ENCODE measurements around the gene ALDH3B2.

The ALDH3B2 gene

DNA sequence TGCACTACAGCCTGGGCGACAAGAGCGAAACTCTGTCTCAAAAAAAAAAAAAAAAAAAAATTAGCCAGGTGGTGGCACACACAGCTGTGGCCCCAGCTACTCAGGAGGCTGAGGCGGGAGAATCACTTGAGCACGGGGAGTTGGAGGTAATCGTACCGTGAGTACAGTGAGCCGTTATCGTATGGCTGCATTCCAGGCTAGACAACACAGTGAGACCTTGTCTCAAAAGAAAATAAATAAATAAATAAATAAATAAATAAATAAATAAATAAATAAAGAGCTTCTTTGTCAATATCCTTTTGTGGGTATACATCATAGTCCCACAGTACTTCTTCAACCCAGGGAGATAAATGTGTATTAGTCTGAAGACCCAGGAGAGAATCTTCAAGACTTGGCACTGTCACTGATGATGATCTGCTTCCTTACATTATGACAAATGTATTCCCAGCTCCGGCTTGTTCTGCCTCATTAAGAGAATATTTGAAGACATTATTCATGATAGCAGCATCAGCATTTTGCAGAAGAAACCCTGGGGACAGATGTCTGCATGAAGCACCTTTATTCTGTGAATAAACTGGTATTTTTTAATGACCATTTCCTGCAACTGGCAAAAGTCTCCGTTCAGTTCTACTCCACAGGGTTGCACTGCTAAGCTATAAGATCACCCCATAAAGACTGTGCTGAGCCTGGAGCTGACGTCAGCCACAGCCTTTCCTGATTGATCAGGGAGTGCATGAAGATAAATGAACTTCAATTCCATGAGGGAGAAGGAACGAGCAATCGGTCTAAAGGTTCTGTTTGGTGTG, 22.2 kb downstream of the ALDH3B2 start:
- Histone ChIP-seq H3K27me3 (ENCODE audit: insufficient read depth, low read length, poor library complexity, severe bottlenecking) (no peaks in the 10 kb centered on the region), H2AFZ (ENCODE audit: low read length) (no peak overlapping the region), H3K4me2 (ENCODE audit: low read depth, low read length, poor library complexity, severe bottlenecking) (peak overlapping the region; percentile 69), H3K79me2 (ENCODE audit: insufficient read depth, low read length) (no peaks in the 10 kb centered on the region), H3K9ac (ENCODE audit: low read depth, low read length, poor library complexity, severe bottlenecking) (peak overlapping the region; percentile 90), H3K36me3 (ENCODE audit: insufficient read depth, low read length) (no peaks in the 10 kb centered on the region), H3K4me1 (ENCODE audit: insufficient read depth, low read length, poor library complexity, severe bottlenecking) (peaks cover 53% of the 10 kb centered on the region), H3K4me3 (ENCODE audit: low read length, poor library complexity, severe bottlenecking) (peak overlapping the region; percentile 14), H3K9me3 (ENCODE audit: insufficient read depth, low read depth, low read length) (no peaks in the 10 kb centered on the region; the same call in 1 of the 2 replicates), H3F3A (ENCODE audit: low read depth) (0 out of 2 replicates have a peak, but pooled peaks cover 2% of the 10 kb centered on the region), H4K20me1 (ENCODE audit: insufficient read depth, low read length, poor library complexity, severe bottlenecking) (no peaks in the 10 kb centered on the region), H3K9me2 (replicated peaks; ENCODE audit: low read depth, low read length) (no peaks in the 10 kb centered on the region)
- TF ChIP-seq, protein P1, sequence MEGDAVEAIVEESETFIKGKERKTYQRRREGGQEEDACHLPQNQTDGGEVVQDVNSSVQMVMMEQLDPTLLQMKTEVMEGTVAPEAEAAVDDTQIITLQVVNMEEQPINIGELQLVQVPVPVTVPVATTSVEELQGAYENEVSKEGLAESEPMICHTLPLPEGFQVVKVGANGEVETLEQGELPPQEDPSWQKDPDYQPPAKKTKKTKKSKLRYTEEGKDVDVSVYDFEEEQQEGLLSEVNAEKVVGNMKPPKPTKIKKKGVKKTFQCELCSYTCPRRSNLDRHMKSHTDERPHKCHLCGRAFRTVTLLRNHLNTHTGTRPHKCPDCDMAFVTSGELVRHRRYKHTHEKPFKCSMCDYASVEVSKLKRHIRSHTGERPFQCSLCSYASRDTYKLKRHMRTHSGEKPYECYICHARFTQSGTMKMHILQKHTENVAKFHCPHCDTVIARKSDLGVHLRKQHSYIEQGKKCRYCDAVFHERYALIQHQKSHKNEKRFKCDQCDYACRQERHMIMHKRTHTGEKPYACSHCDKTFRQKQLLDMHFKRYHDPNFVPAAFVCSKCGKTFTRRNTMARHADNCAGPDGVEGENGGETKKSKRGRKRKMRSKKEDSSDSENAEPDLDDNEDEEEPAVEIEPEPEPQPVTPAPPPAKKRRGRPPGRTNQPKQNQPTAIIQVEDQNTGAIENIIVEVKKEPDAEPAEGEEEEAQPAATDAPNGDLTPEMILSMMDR (conservative IDR thresholded peaks at IDR 0.05; ENCODE audit: low read length), result no peak
- no peak for TF ChIP-seq EZH2phosphoT487 (IDR thresholded peaks at IDR 0.05; ENCODE audit: borderline replicate concordance)

- Histone ChIP-seq H3K36me3 (ENCODE audit: insufficient read depth, low read length) (no peaks in the 10 kb centered on the region), H3F3A (ENCODE audit: low read depth) (0 out of 2 replicates have a peak, but pooled peaks cover 2% of the 10 kb centered on the region), H3K27me3 (ENCODE audit: insufficient read depth, low read length, poor library complexity, severe bottlenecking) (no peaks in the 10 kb centered on the region), H3K9ac (ENCODE audit: low read depth, low read length, poor library complexity, severe bottlenecking) (peak overlapping the region; percentile 90), H3K9me2 (replicated peaks; ENCODE audit: low read depth, low read length) (no peaks in the 10 kb centered on the region), H2AFZ (ENCODE audit: low read length) (no peak overlapping the region), H3K9me3 (ENCODE audit: insufficient read depth, low read depth, low read length) (no peaks in the 10 kb centered on the region), H3K4me3 (ENCODE audit: low read length, poor library complexity, severe bottlenecking) (peak overlapping the region; percentile 79), H3K4me2 (ENCODE audit: low read depth, low read length, poor library complexity, severe bottlenecking) (peak overlapping the region; percentile 69), H3K79me2 (ENCODE audit: insufficient read depth, low read length) (no peaks in the 10 kb centered on the region), H3K4me1 (ENCODE audit: insufficient read depth, low read length, poor library complexity, severe bottlenecking) (peaks cover 76% of the 10 kb centered on the region), H4K20me1 (ENCODE audit: insufficient read depth, low read length, poor library complexity, severe bottlenecking) (no peaks in the 10 kb centered on the region)
- TF ChIP-seq EZH2phosphoT487 (IDR thresholded peaks at IDR 0.05; ENCODE audit: borderline replicate concordance), result no peak
- TF ChIP-seq, protein P1 (conservative IDR thresholded peaks at IDR 0.05; ENCODE audit: low read length), result no peak
These were observed 24.6 kb downstream of the ALDH3B2 start for GRCh38 chr11:67649634-67650510.

DNA sequence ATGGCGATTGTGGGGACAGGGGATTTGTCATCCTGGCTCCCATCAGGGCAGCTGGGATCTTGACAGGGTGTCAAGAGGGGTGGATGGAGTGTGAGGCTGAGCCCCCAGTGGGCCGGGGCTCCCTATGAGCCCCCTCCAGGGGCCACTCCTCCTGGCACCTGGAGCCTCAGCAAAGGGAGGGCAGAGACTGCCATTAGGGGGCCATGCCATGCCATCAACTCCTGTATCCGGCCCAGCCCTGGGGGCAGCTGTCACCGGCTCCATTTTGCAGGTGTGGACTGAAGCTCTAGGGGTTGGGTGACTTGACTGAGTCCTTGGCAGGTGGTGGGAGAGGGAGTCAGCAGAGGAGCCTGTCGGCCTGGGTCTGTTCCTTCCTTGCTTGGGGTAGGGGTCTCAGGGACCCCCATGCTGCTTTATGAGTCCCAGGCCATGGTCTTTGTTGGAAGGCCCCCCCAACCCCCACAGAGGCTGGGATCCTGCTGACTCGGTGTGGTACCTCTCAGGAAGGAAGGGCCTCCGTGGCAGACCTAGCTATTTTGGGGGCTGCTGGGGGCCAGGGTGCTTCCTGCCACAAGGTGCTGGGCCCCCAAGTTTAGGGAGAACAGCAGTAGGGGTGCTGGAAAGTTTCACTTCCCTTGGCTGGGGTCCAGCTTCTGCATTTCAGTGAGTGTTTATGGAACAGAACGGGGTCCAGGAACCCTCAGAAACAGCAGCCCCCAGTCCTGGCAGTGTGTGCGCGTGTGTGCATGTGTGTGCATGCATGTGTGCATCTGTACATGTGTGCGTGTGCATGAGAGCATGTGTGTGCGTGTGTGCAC, 25.4 kb downstream of the ALDH3B2 start:
- TF ChIP-seq EZH2phosphoT487 (IDR thresholded peaks at IDR 0.05; ENCODE audit: borderline replicate concordance), result no peak
- TF ChIP-seq, protein P1 (conservative IDR thresholded peaks at IDR 0.05; ENCODE audit: low read length), result no peak
- Histone ChIP-seq H3K4me2 (ENCODE audit: low read depth, low read length, poor library complexity, severe bottlenecking) (peak overlapping the region; percentile 69), H4K20me1 (ENCODE audit: insufficient read depth, low read length, poor library complexity, severe bottlenecking) (no peaks in the 10 kb centered on the region), H3K9me3 (ENCODE audit: insufficient read depth, low read depth, low read length) (no peaks in the 10 kb centered on the region), H3F3A (ENCODE audit: low read depth) (0 out of 2 replicates have a peak, but pooled peaks cover 2% of the 10 kb centered on the region), H3K4me3 (ENCODE audit: low read length, poor library complexity, severe bottlenecking) (peak overlapping the region; percentile 79), H3K79me2 (ENCODE audit: insufficient read depth, low read length) (no peaks in the 10 kb centered on the region), H3K9ac (ENCODE audit: low read depth, low read length, poor library complexity, severe bottlenecking) (peak overlapping the region; percentile 90), H3K9me2 (replicated peaks; ENCODE audit: low read depth, low read length) (no peaks in the 10 kb centered on the region), H3K36me3 (ENCODE audit: insufficient read depth, low read length) (no peaks in the 10 kb centered on the region), H3K4me1 (ENCODE audit: insufficient read depth, low read length, poor library complexity, severe bottlenecking) (peaks cover 81% of the 10 kb centered on the region), H2AFZ (ENCODE audit: low read length) (no peak overlapping the region), H3K27me3 (ENCODE audit: insufficient read depth, low read length, poor library complexity, severe bottlenecking) (no peaks in the 10 kb centered on the region)
